GM13976 (cell line): ENCODE results near the gene NOC3L.
"Not testable (repeated sequence)": the region's sequence is repeated elsewhere in the genome, so short reads cannot be mapped to it uniquely, and the experiment has no call there.

Experiments
- DNase-seq: peaks from one replicate; pipeline ENCODE4 v3.0.0; 2012; ENCODE audit warnings: low spot score
- CTCF ChIP-seq: IDR thresholded peaks from 2 replicates; pipeline ENCODE4 v1.5.1; 2012; ENCODE audit warnings: borderline replicate concordance, mild to moderate bottlenecking; ENCODE audit not compliant: insufficient read depth; ENCODE audit errors: extremely low read depth, missing control alignments, control extremely low read depth
- in situ Hi-C: fragments of 300-500 bp; cut with MboI; formaldehyde crosslinking; loops from one replicate; pipeline ENCODE4 v1.12.0; 2022; ENCODE audit warnings: low sequenced_read_pairs, mixed read lengths, inconsistent platforms; ENCODE audit not compliant: unreplicated experiment

Gene NOC3L

DNA sequence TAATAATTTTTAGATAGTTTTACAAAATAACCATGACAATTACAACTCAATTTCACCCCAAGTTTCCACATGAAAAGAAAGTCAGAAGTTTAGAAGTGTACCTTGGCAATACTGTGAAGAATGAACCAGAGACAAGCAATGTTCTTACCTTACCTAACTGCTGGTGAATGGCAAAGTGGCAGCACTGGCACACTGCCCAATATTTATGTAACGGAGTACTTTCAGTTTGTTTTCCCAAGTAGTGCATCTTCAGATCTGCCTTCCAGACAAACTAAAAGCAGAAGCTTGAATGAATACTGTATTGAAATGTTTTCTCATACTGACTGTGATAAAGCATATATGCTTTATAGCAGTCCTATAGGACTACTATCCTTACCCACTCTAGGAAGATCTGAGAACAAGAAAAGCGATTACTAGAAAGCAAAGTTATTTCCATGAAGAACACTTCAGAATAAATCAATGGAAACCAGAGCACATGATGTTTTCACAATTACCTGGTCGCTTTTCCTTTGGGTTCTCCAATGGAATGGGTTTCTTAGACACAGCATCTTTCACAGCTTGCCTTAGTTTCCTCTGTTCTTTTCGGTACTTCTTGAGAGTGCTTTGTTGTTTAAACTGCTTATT, 1.5 kb downstream of the NOC3L start:
- no peak for DNase-seq
- TF ChIP-seq CTCF = no peak
- in situ Hi-C loops = no loop called here

DNA sequence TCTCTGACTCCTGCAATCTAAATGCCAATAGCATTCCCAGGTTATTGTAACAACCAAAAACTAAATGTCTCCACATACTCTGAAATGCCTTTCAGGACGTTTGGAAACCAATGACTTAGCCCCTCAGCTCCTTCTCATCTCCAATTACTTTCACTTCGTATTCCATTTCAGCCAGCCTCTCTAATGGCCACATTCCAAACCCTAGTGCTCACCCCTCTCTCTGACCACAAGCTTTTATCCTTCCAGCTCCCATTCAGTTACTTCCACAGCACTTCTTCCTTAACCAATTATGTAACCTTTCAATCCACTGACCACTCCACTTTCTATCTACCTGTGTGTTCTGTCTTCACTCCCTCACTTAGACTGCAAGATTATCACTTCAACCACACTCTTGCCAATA, 4.3 kb downstream of the NOC3L start:
- in situ Hi-C loops = no loop called here
- TF ChIP-seq CTCF = no peak
- no peak for DNase-seq

DNA sequence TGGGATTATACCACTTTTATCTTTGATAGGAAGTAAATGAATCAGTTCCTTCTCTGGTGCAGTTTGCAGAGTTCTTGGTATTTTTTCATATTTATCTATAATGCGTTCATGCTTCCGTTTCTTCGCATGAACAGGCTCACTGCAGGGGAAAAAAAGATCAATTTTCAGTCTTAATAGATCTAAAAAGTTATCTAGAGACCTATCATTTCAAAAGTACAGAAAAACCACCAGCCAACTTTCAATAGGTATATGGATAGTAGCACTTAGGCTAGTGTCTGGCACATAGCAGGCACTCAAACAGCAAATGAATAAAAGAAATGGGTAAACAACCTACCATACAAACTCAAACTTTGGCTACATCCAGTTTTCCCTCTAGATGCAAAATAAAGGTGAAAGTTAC, 5.5 kb downstream of the NOC3L start:
- DNase-seq = no peak
- in situ Hi-C loops = no loop called here
- TF ChIP-seq CTCF = no peak

DNA sequence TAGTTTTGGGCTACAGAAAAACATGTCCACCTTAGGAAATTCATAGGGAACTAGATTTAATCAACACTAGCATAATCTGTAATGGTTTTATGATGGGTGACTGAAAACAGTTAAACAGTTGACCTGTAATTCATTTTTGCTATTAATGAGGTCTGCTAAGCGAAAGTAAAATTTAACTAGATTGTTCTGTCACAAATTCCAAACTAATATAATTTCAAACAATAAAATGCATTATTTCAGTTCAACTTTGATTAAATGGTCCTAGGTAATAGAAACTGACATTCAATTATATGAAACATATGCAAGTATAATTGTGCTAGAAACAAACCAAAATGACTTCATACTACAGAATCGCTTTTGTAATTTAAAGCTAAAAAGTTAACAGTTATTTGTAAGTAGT, 6.9 kb downstream of the NOC3L start:
- in situ Hi-C loops = no loop called here
- no peak for DNase-seq
- no peak for TF ChIP-seq CTCF

- no peak for TF ChIP-seq CTCF
- no peak for DNase-seq
- in situ Hi-C loops = no loop called here
These were observed 9.4 kb downstream of the NOC3L start for GRCh38 chr10:94353336-94353735.

- no peak for DNase-seq
- no peak for TF ChIP-seq CTCF
- in situ Hi-C loops = no loop called here
These were observed 11.7 kb downstream of the NOC3L start for GRCh38 chr10:94351089-94351488.

DNA sequence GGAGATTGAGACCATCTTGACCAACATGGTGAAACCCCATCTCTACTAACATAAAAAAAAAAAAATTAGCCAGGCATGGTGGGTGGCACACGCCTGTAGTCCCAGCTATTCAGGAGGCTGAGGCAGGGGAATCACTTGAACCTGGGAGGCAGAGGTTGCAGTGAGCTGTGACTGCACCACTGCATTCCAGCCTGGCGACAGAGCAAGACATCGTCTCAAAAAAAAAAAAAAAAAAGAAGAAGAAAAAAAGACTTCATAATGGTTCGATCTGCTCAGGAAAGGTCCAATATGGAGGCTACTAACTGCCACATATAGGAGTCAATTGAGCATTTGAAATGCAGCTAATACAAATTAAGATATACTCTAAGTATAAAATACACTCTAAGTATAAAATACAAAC, 12.2 kb downstream of the NOC3L start:
- in situ Hi-C loops, DNase-seq: not testable (repeated sequence)
